ENCODE results near the gene TMEM151B. TPM values are rescaled to one million over a fixed set of nuclear protein-coding genes. Genes with fewer than 3 reads are reported as not detected.

TMEM151B gene
- total and polyA plus RNA-seq, 2 of the 13 experiments (the other 11 are each of a cell fraction or from before 2014, with no cell fraction given) = not detected

- no peak for TF ChIP-seq AHDC1 (CRISPR knock-in tag; IDR thresholded peaks at IDR 0.05; ENCODE audit: borderline replicate concordance)
- TF ChIP-seq, protein P1, sequence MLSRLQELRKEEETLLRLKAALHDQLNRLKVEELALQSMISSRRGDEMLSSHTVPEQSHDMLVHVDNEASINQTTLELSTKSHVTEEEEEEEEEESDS (CRISPR knock-in tag; IDR thresholded peaks at IDR 0.05; ENCODE audit: borderline replicate concordance) = no peak
- no peak for TF ChIP-seq HOXD1 (CRISPR knock-in tag; IDR thresholded peaks at IDR 0.05)
- TF ChIP-seq RXRB (CRISPR knock-in tag; IDR thresholded peaks at IDR 0.05; ENCODE audit: borderline replicate concordance) = peak; percentile 9; the same call in 1 of the 2 replicates
- TF ChIP-seq DPF2 (CRISPR knock-in tag; IDR thresholded peaks at IDR 0.05; ENCODE audit: borderline replicate concordance, low read depth) = no peak
- TF ChIP-seq, protein P2, sequence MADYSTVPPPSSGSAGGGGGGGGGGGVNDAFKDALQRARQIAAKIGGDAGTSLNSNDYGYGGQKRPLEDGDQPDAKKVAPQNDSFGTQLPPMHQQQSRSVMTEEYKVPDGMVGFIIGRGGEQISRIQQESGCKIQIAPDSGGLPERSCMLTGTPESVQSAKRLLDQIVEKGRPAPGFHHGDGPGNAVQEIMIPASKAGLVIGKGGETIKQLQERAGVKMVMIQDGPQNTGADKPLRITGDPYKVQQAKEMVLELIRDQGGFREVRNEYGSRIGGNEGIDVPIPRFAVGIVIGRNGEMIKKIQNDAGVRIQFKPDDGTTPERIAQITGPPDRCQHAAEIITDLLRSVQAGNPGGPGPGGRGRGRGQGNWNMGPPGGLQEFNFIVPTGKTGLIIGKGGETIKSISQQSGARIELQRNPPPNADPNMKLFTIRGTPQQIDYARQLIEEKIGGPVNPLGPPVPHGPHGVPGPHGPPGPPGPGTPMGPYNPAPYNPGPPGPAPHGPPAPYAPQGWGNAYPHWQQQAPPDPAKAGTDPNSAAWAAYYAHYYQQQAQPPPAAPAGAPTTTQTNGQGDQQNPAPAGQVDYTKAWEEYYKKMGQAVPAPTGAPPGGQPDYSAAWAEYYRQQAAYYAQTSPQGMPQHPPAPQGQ (CRISPR knock-in tag; IDR thresholded peaks at IDR 0.05; ENCODE audit: borderline replicate concordance) = peak; percentile 28; the same call in 1 of the 2 replicates
- TF ChIP-seq ZNF569 (CRISPR knock-in tag; IDR thresholded peaks at IDR 0.05; ENCODE audit: borderline replicate concordance) = no peak
- TF ChIP-seq SIN3B (IDR thresholded peaks at IDR 0.05; ENCODE audit: low read length) = no peak
- peak; percentile 58; the same call in 1 of the 2 replicates for TF ChIP-seq ZFP82 (CRISPR knock-in tag; IDR thresholded peaks at IDR 0.05; ENCODE audit: borderline replicate concordance)
- TF ChIP-seq ZZZ3 (CRISPR knock-in tag; IDR thresholded peaks at IDR 0.05; ENCODE audit: borderline replicate concordance) = no peak
- peak; percentile 21; the same call in 1 of the 2 replicates for TF ChIP-seq HNF4G (IDR thresholded peaks at IDR 0.05; ENCODE audit: borderline replicate concordance, low read depth, low read length)
- TF ChIP-seq HNF4G (CRISPR knock-in tag; IDR thresholded peaks at IDR 0.05; ENCODE audit: borderline replicate concordance, low read depth) = no peak
- TF ChIP-seq ZNF564 (CRISPR knock-in tag; IDR thresholded peaks at IDR 0.05) = peak; percentile 12; the same call in 1 of the 2 replicates
- no peak for TF ChIP-seq ZBTB14 (CRISPR knock-in tag; IDR thresholded peaks at IDR 0.05)
- no peak for TF ChIP-seq CREM (IDR thresholded peaks at IDR 0.05)
- no peak for TF ChIP-seq CREM (CRISPR knock-in tag; IDR thresholded peaks at IDR 0.05)
- no peak for TF ChIP-seq ZNF33B (CRISPR knock-in tag; IDR thresholded peaks at IDR 0.05)
- 0 out of 2 replicates have a peak, but pooled peaks have one; percentile 84 for TF ChIP-seq SMAD9 (CRISPR knock-in tag; IDR thresholded peaks at IDR 0.05)
- no peak for TF ChIP-seq NR1H2 (CRISPR knock-in tag; IDR thresholded peaks at IDR 0.05; ENCODE audit: borderline replicate concordance, low read depth)
These were observed 5.1 kb upstream of the TMEM151B start, which contains the start of gene NFKBIE (continued) for GRCh38 chr6:44265007-44265721.

All from HepG2 (cell line).